Body of pancreas (tissue), 4 donors: ENCODE measurements around the gene PRXL2A.

Experiments
- POLR2A ChIP-seq, 3 donors: fragments of 450-650 bp; IDR thresholded peaks; one replicate each; pipeline ENCODE4 v1.6.1; 2016; ENCODE audit warnings: antibody characterized with exemption in 3 of 3, mild to moderate bottlenecking in 2 of 3
- TF ChIP-seq, protein P1 (sequence below), 7 experiments: fragments of 450-650 bp in 4 of 7; fragments of 200-600 bp in 3 of 7; sonication (generic) in 3 of 7; IDR thresholded peaks; one replicate each; pipeline ENCODE4 v1.5.1; 2016 to 2019; ENCODE audit warnings: antibody characterized with exemption in 7 of 7

DNA sequence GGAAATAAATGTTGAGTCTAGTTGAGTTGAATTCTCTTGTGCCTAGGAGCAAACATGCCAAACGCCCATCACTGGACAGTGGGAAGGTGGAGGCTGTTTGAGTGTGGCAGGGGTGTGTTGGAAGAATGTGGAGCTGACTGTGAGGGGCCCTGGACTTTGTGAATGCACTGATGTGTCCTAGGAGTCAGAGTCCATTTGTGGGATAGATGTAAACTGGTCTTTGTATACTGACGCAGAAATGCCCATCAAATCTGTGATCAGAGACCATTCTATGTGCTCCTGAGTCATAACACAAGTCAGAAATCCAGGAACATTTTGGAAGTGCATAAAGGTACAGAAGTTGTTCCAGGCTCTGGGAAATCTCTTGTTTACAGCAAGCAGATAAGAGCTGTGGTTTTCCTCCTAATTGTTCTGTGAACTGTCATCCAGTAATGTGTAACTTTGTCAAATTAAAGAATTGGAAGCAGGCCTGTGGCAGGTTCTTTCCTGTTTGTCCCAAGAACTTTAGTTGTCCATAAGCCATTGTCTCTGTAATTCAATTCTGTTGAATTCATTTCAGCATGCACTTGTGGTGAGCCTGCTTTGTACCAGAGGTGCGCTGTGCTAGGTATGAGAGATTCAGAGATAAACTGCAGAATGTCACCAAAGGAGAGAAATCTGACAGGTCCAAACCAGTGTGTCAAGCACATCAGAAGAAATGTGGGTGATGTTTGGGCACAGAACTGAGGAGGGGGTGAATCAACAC lies 7.6 kb downstream of the PRXL2A start:
- TF ChIP-seq, protein P1, sequence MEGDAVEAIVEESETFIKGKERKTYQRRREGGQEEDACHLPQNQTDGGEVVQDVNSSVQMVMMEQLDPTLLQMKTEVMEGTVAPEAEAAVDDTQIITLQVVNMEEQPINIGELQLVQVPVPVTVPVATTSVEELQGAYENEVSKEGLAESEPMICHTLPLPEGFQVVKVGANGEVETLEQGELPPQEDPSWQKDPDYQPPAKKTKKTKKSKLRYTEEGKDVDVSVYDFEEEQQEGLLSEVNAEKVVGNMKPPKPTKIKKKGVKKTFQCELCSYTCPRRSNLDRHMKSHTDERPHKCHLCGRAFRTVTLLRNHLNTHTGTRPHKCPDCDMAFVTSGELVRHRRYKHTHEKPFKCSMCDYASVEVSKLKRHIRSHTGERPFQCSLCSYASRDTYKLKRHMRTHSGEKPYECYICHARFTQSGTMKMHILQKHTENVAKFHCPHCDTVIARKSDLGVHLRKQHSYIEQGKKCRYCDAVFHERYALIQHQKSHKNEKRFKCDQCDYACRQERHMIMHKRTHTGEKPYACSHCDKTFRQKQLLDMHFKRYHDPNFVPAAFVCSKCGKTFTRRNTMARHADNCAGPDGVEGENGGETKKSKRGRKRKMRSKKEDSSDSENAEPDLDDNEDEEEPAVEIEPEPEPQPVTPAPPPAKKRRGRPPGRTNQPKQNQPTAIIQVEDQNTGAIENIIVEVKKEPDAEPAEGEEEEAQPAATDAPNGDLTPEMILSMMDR (IDR thresholded peaks at IDR 0.05): no peak
- TF ChIP-seq POLR2A (IDR thresholded peaks at IDR 0.05): no peak
